HUES64 (cell line): ENCODE measurements around the gene C5AR2.
A peak's percentile ranks its signal among the peaks of the same experiment; 100 is the strongest.

Experiments
- H3K27ac ChIP-seq: 2 replicates; pipeline ENCODE4 v1.7.0; 2013; ENCODE audit warnings: low read depth, low read length, inconsistent platforms
- H3K27me3 ChIP-seq: 2 replicates; pipeline ENCODE4 v1.6.1; 2013; ENCODE audit warnings: mild to moderate bottlenecking, low read length; ENCODE audit not compliant: insufficient read depth
- H3K36me3 ChIP-seq: 2 replicates; pipeline ENCODE4 v1.6.1; 2013; ENCODE audit warnings: mild to moderate bottlenecking, low read length; ENCODE audit not compliant: insufficient read depth
- H3K4me1 ChIP-seq: 2 replicates; pipeline ENCODE4 v1.6.1; 2013; ENCODE audit warnings: mild to moderate bottlenecking, low read length, moderate library complexity; ENCODE audit not compliant: insufficient read depth
- H3K4me3 ChIP-seq: 2 replicates; pipeline ENCODE4 v1.5.1; 2013; ENCODE audit warnings: mild to moderate bottlenecking, low read length, moderate library complexity
- H3K9ac ChIP-seq: 2 replicates; pipeline ENCODE4 v1.6.1; 2013; ENCODE audit warnings: mild to moderate bottlenecking, low read depth, low read length
- H3K9me3 ChIP-seq: 2 replicates; pipeline ENCODE4 v1.6.1; 2013; ENCODE audit warnings: low read depth, low read length; ENCODE audit not compliant: insufficient read depth
- WGBS: fragments of 150-250, 120-280 bp; methylation state at CpG from one replicate; pipeline ENCODE4 v1.1.7; 2013; ENCODE audit warnings: missing lambda C conversion rate; 5-methylcytosine and 5-hydroxymethylcytosine counted together

Gene C5AR2

DNA sequence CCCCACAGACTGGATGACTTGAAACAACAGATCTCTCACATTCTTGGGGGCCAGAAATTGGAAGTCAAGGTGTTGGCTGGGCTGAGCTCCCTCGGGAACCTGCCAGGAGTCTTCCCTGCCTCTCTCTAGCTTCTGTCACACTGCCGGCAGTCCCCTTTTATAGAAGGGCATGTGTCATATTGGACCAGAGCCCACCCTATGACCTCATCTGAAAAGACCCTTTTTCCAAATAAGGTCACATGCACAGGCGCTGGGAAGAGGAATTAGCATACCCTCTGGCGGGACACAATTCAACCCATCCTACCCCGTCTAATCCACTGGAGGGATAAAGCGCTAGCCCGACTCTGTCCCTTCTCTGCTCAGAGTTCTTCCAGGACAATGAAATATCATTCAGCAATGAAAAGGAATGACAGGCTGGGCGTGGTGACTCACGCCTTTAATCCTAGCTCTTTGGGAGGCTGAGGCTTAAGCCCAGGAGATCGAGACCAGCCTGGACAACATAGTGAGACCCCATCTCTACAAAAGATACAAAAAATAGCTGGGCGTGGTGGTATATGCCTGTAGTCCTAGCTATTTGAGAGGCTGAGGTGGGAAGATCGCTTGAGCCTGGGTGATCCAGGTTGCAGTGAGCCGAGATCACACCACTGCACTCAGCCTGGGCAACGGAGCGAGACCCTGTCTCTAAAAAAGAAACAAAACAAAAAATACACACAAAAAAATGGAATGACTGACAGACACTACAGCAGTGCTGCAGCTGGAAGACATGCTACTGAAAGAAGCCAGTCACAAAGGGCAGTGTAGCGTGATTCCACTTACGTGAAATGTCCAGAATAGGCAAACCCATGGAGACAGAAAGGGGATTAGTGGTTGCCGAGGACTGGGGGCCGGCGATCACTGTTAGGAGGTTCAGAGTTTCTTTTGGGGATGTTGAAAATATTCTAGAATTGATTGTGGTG is 58.8 kb downstream of the C5AR2 start:
- Histone ChIP-seq H3K9ac (no peak overlapping the region), H3K36me3 (no peaks in the 10 kb centered on the region)
- WGBS, result 86% methylated on average over 20 of the region's 20 CpGs

GRCh38 chr19:47391510-47392223 is 59.7 kb downstream of the C5AR2 start:
- Histone ChIP-seq H3K4me1 (no peaks in the 10 kb centered on the region), H3K27ac (peak overlapping the region; percentile 61), H3K9ac (no peak overlapping the region), H3K27me3 (no peaks in the 10 kb centered on the region), H3K4me3 (no peak overlapping the region), H3K9me3 (no peaks in the 10 kb centered on the region), H3K36me3 (no peaks in the 10 kb centered on the region)
- WGBS, result 38% methylated on average over 14 of the region's 15 CpGs

More for the DNA sequence above, 58.8 kb downstream of the C5AR2 start:
- Histone ChIP-seq H3K27me3 (no peaks in the 10 kb centered on the region), H3K9me3 (no peaks in the 10 kb centered on the region), H3K4me1 (no peaks in the 10 kb centered on the region), H3K27ac (peak overlapping the region; percentile 61), H3K4me3 (no peak overlapping the region)
